GM12878 (cell line): ENCODE data around the gene PORCN. TPM values are rescaled to one million over a fixed set of nuclear protein-coding genes. Genes with fewer than 3 reads are reported as not detected.

ENCODE experiments used
- ATAC-seq: fragments of 200-7000 bp; cut with Tn5 transposase; 3 replicates; pipeline ENCODE4 v1.9.1; 2020; ENCODE audit warnings: mild to moderate bottlenecking, moderate library complexity
- BruUV-seq: library from RNA; stranded (reverse); fragments of 400-500 nt; replicated peaks from 2 replicates; lab custom pipeline; 2021; lab: Mats Ljungman, UMichigan
- CTCF ChIA-PET: fragments of 300-600 bp; sonication (Branson Sonifier 250); formaldehyde crosslinking; extraction: SDS; loops from one replicate; lab custom pipeline; 2021; ENCODE audit warnings: inconsistent platforms; lab: Yijun Ruan, JAX
- POLR2A ChIA-PET: fragments of 350-600 bp; formaldehyde crosslinking; extraction: SDS; loops from one replicate; lab custom pipeline; 2021; ENCODE audit warnings: inconsistent platforms; lab: Charles Lee
- RAD21 ChIA-PET: fragments of 300-600 bp; sonication (Branson Sonifier 250); formaldehyde crosslinking; loops from one replicate; lab custom pipeline; 2023; ENCODE audit warnings: antibody characterized with exemption; ENCODE audit not compliant: unreplicated experiment; lab: Charles Lee
- SMC1A ChIA-PET: fragments of 300-600 bp; sonication (Branson Sonifier 250); formaldehyde crosslinking; loops from one replicate; lab custom pipeline; 2023; ENCODE audit not compliant: unreplicated experiment, uncharacterized antibody; lab: Charles Lee
- DNase-seq: peaks from one replicate; pipeline ENCODE4 v3.0.0-alpha.2; 2011; ENCODE audit warnings: low read depth, low spot score
- FAIRE-seq: peaks from 3 replicates; lab custom pipeline; 2011; peaks lifted over from hg19 to GRCh38; lab: Jason Lieb, UNC
- H2AFZ ChIP-seq: 2 replicates; pipeline ENCODE4 v1.6.0; 2011; ENCODE audit warnings: low read depth, low read length, control low read depth; ENCODE audit not compliant: control insufficient read depth
- H3K27ac ChIP-seq: 2 replicates; pipeline ENCODE4 v1.5.1; 2011; ENCODE audit warnings: control low read depth; ENCODE audit not compliant: control insufficient read depth, insufficient read depth
- H3K27me3 ChIP-seq, 2 experiments: replicated peaks in 1 of 2; 2 replicates each; pipeline versions ENCODE4 v1.6.0 to v1.6.1; 2011; ENCODE audit warnings: low read length in 1 of 2; ENCODE audit not compliant: control insufficient read depth in 2 of 2, insufficient read depth in 2 of 2
- H3K36me3 ChIP-seq, 2 experiments: 2 replicates each; pipeline ENCODE4 v1.5.1; 2011; ENCODE audit warnings: low read length in 1 of 2; ENCODE audit not compliant: control insufficient read depth in 2 of 2, insufficient read depth in 2 of 2
- H3K4me1 ChIP-seq: 2 replicates; pipeline ENCODE4 v1.6.1; 2011; ENCODE audit warnings: mild to moderate bottlenecking, low read length, moderate library complexity, mixed read lengths; ENCODE audit not compliant: control insufficient read depth, insufficient read depth
- H3K4me2 ChIP-seq: 2 replicates; pipeline ENCODE4 v1.6.0; 2011; ENCODE audit warnings: control low read depth; ENCODE audit not compliant: control insufficient read depth, insufficient read depth
- H3K4me3 ChIP-seq: fragments of 200-600 bp; sonication (generic); 2 replicates; pipeline ENCODE4 v1.5.1; 2016
- H3K79me2 ChIP-seq: 2 replicates; pipeline ENCODE4 v1.6.0; 2011; ENCODE audit warnings: low read length; ENCODE audit not compliant: control insufficient read depth, insufficient read depth
- H3K9ac ChIP-seq: 2 replicates; pipeline ENCODE4 v1.8.0; 2011; ENCODE audit warnings: low read length, control low read depth, mixed read lengths; ENCODE audit not compliant: control insufficient read depth, insufficient read depth
- H3K9me3 ChIP-seq: replicated peaks from 3 replicates; pipeline ENCODE4 v1.5.1; 2011; ENCODE audit warnings: mild to moderate bottlenecking, low read length; ENCODE audit not compliant: control insufficient read depth, insufficient read depth
- H4K20me1 ChIP-seq: 2 replicates; pipeline ENCODE4 v1.6.0; 2011; ENCODE audit not compliant: control insufficient read depth, insufficient read depth
- CBX3 ChIP-seq: fragments of 200-600 bp; sonication (generic); IDR thresholded peaks from 2 replicates; pipeline ENCODE4 v1.6.1; 2016; ENCODE audit warnings: low read depth, borderline replicate concordance
- FOXM1 ChIP-seq: IDR thresholded peaks from 2 replicates; pipeline ENCODE4 v1.6.1; 2012; ENCODE audit warnings: low read depth, mild to moderate bottlenecking, inconsistent platforms, low read length, moderate library complexity
- HDGF ChIP-seq: fragments of 450-650 bp; IDR thresholded peaks from 2 replicates; pipeline ENCODE4 v1.6.1; 2016; ENCODE audit warnings: antibody characterized with exemption
- IKZF1 ChIP-seq: fragments of 450-650 bp; conservative IDR thresholded peaks from 2 replicates; pipeline ENCODE4 v1.6.1; 2017; ENCODE audit warnings: antibody characterized with exemption, mild to moderate bottlenecking
- KAT2A ChIP-seq: conservative IDR thresholded peaks from 2 replicates; pipeline ENCODE4 v1.6.1; 2011; ENCODE audit warnings: low read depth, low read length; ENCODE audit not compliant: control insufficient read depth
- POU2F2 ChIP-seq: IDR thresholded peaks from 3 replicates; pipeline ENCODE4 v1.6.1; 2011; ENCODE audit warnings: low read depth, mild to moderate bottlenecking, low read length, borderline replicate concordance
- SMAD5 ChIP-seq: IDR thresholded peaks from 2 replicates; pipeline ENCODE4 v1.6.1; 2016; ENCODE audit warnings: antibody characterized with exemption, low read depth
- SPI1 ChIP-seq: IDR thresholded peaks from 2 replicates; pipeline ENCODE4 v1.6.1; 2011; ENCODE audit warnings: low read depth, mild to moderate bottlenecking, low read length, moderate library complexity, borderline replicate concordance; ENCODE audit not compliant: insufficient read depth
- SRF ChIP-seq, 2 experiments: IDR thresholded peaks; 2 replicates each; pipeline ENCODE4 v1.6.1; 2011; ENCODE audit warnings: low read depth in 2 of 2, low read length in 2 of 2, mild to moderate bottlenecking in 1 of 2, moderate library complexity in 1 of 2
- STAT1 ChIP-seq: fragments of 450-650 bp; conservative IDR thresholded peaks from 2 replicates; pipeline ENCODE4 v1.6.1; 2014; ENCODE audit warnings: antibody characterized with exemption, mild to moderate bottlenecking
- SUPT20H ChIP-seq: IDR thresholded peaks from 2 replicates; pipeline ENCODE4 v1.6.1; 2011; ENCODE audit warnings: low read depth, mild to moderate bottlenecking, low read length, moderate library complexity, borderline replicate concordance; ENCODE audit not compliant: control insufficient read depth
- ZBTB11 ChIP-seq: fragments of 450-650 bp; formaldehyde crosslinking; IDR thresholded peaks from 2 replicates; pipeline ENCODE4 v1.5.0; 2022; ENCODE audit warnings: mild to moderate bottlenecking, missing genetic modification characterization
- WGBS: methylation state at CpG from one replicate; pipeline ENCODE4 v1.1.6; 2016; ENCODE audit warnings: low lambda C conversion rate; ENCODE audit not compliant: insufficient replicate concordance, insufficient coverage; ENCODE audit errors: missing lambda C conversion rate; 5-methylcytosine and 5-hydroxymethylcytosine counted together
- in situ Hi-C: fragments of 300-500 bp; cut with MboI; formaldehyde crosslinking; loops from 9 replicates; pipeline ENCODE4 v1.14.3; 2018; ENCODE audit warnings: mixed read lengths
- intact Hi-C: fragments of 100-400 bp; cut with micrococcal nuclease; formaldehyde crosslinking; loops from one replicate; pipeline ENCODE4 v1.14.2; 2022; ENCODE audit not compliant: unreplicated experiment
- polyA plus RNA-seq, 11 experiments: library from polyadenylated mRNA; depleted of rRNA in 4 of 11; unstranded in 6 of 11; stranded (reverse) in 5 of 11; fragments of >200 nt; fragmentation: Nextera tagmentation in 4 of 11; fragmentation: Illumina TruSeq in 1 of 11; extraction: Ambion mirVana in 4 of 11; extraction: Trizol in 1 of 11; gene quantifications; 1 replicate in 1 of 11; 2 replicates in 10 of 11; pipeline versions ENCODE4 v1.2.1 to v1.2.3, GENCODE V29; 2011 to 2016; ENCODE audit warnings: inconsistent platforms in 2 of 11, missing spikeins in 2 of 11, low read depth in 1 of 11
- total RNA-seq, 4 experiments: library from RNA; depleted of rRNA in 3 of 4; stranded (reverse); fragments of >200 nt in 3 of 4; fragmentation: Illumina TruSeq in 1 of 4; extraction: Trizol in 1 of 4; gene quantifications; 2 replicates each; pipeline versions ENCODE4 v1.2.1 to v1.2.3, GENCODE V29; 2013 to 2021
- TF ChIP-seq, protein P1 (sequence below): IDR thresholded peaks from 2 replicates; pipeline ENCODE4 v1.6.1; 2012; ENCODE audit warnings: low read length, inconsistent platforms

PORCN gene
- total and polyA plus RNA-seq, 10 of the 15 experiments (the other 5 are each of a cell fraction or from before 2014, with no cell fraction given) = 0.27 to 21.0 (median 14.1) TPM

- WGBS = 86% methylated on average over 8 of the region's 9 CpGs
- POLR2A ChIA-PET = no interaction called here
Measured at GRCh38 chrX:48472225-48472624, 36.6 kb upstream of the PORCN start.

GRCh38 chrX:48472851-48473703 lies 35.7 kb upstream of the PORCN start:
- Histone ChIP-seq H3K27ac (no peak overlapping the region), H3K4me1 (peaks cover 6% of the 10 kb centered on the region), H4K20me1 (no peaks in the 10 kb centered on the region), H3K4me3 (no peak overlapping the region), H3K4me2 (no peak overlapping the region), H3K9me3 (no peaks in the 10 kb centered on the region), H3K27me3 (no peaks in the 10 kb centered on the region), H3K79me2 (peaks cover 35% of the 10 kb centered on the region), H2AFZ (no peak overlapping the region), H3K9ac (no peak overlapping the region), H3K36me3 (no peaks in the 10 kb centered on the region)
- ChIA-PET SMC1A (interaction anchor here (0.7 kb wide), 1 partner anchor 473 kb away, joined by 3 read pairs; no protein-coding TSS in a partner anchor), POLR2A (no interaction called here), RAD21 (interaction anchor here (1.1 kb wide), 1 partner anchor 35 kb away, joined by 4 read pairs; no protein-coding TSS in a partner anchor), CTCF (interaction anchor here (1.0 to 2.7 kb wide), 3 partner anchors 33 to 102 kb away, joined by 3 to 19 read pairs (median 5); partner anchors contain the start of genes RBM3 and TBC1D25)
- WGBS = 68% methylated on average over 12 of the region's 12 CpGs
- TF ChIP-seq HDGF = no peak
- no peak for TF ChIP-seq ZBTB11
- TF ChIP-seq, protein P1, sequence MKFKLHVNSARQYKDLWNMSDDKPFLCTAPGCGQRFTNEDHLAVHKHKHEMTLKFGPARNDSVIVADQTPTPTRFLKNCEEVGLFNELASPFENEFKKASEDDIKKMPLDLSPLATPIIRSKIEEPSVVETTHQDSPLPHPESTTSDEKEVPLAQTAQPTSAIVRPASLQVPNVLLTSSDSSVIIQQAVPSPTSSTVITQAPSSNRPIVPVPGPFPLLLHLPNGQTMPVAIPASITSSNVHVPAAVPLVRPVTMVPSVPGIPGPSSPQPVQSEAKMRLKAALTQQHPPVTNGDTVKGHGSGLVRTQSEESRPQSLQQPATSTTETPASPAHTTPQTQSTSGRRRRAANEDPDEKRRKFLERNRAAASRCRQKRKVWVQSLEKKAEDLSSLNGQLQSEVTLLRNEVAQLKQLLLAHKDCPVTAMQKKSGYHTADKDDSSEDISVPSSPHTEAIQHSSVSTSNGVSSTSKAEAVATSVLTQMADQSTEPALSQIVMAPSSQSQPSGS = no peak
- no peak for TF ChIP-seq SPI1
- no peak for TF ChIP-seq SRF (IDR thresholded peaks at IDR 0.05; ENCODE audit: low read depth in 2 of 2, low read length in 2 of 2)
- TF ChIP-seq KAT2A = no peak
- TF ChIP-seq CBX3 = no peak
- TF ChIP-seq IKZF1 = no peak
- ATAC-seq (no peak), FAIRE-seq (no peak), DNase-seq (no peak)
- intact Hi-C loops (loop anchor here (10.0 kb wide), 1 partner anchor 422 kb away; the partner anchor contains the start of genes PQBP1 and TIMM17B), in situ Hi-C loops (no loop called here)
- BruUV-seq = no TSS peak

More at GRCh38 chrX:48472225-48472624, 36.6 kb upstream of the PORCN start:
- peaks cover 6% of the 10 kb centered on the region for H3K4me1 ChIP-seq
- no peaks in the 10 kb centered on the region for H4K20me1 ChIP-seq
- H3K36me3 ChIP-seq = no peaks in the 10 kb centered on the region
- H3K27ac ChIP-seq = no peak overlapping the region
- FAIRE-seq (no peak), ATAC-seq (no peak)
- intact Hi-C loops = loop anchor here (10.0 kb wide), 1 partner anchor 423 kb away; the partner anchor contains the start of genes PQBP1 and TIMM17B
- ChIA-PET CTCF (no interaction called here), SMC1A (interaction anchor here (0.7 kb wide), 1 partner anchor 474 kb away, joined by 3 read pairs; no protein-coding TSS in a partner anchor)
- H3K27me3 ChIP-seq = no peaks in the 10 kb centered on the region
- no peaks in the 10 kb centered on the region for H3K9me3 ChIP-seq
- TF ChIP-seq POU2F2 (no peak), STAT1 (no peak), SMAD5 (no peak), SUPT20H (no peak), FOXM1 (no peak)
- TF ChIP-seq, all 136 proteins: peak for 0
- no TSS peak for BruUV-seq
- peaks cover 35% of the 10 kb centered on the region for H3K79me2 ChIP-seq
- no peak for DNase-seq
- in situ Hi-C loops = no loop called here
- H3K9ac ChIP-seq = no peak overlapping the region
- no peak overlapping the region for H3K4me2 ChIP-seq
- no peak overlapping the region for H2AFZ ChIP-seq
- H3K4me3 ChIP-seq = no peak overlapping the region
- RAD21 ChIA-PET = no interaction called here
